DND-41 (cell line): ENCODE data around the gene KAT2B.
"Not testable (repeated sequence)": the region's sequence is repeated elsewhere in the genome, so short reads cannot be mapped to it uniquely, and the experiment has no call there.

ENCODE experiments used
- ATAC-seq: fragments of 200-7000 bp; cut with Tn5 transposase; 3 replicates; pipeline ENCODE4 v1.9.1; 2021; ENCODE audit warnings: low read depth; ENCODE audit not compliant: insufficient read depth
- DNase-seq: peaks from one replicate; pipeline ENCODE4 v3.0.0-alpha.2; 2020
- H2AFZ ChIP-seq: 2 replicates; pipeline ENCODE4 v1.6.0; 2012; ENCODE audit warnings: low read depth, low read length
- H3K27ac ChIP-seq: 2 replicates; pipeline ENCODE4 v1.5.1; 2012; ENCODE audit warnings: low read length, inconsistent platforms
- H3K27me3 ChIP-seq: fragments of 200-600 bp; sonication (generic); 2 replicates; pipeline ENCODE4 v1.6.0; 2012; ENCODE audit warnings: low read length, mild to moderate bottlenecking, inconsistent platforms; ENCODE audit not compliant: insufficient read depth, poor library complexity
- H3K36me3 ChIP-seq: 2 replicates; pipeline ENCODE4 v1.5.1; 2012; ENCODE audit warnings: low read length, inconsistent platforms; ENCODE audit not compliant: insufficient read depth
- H3K4me1 ChIP-seq: 2 replicates; pipeline ENCODE4 v1.5.1; 2012; ENCODE audit warnings: mild to moderate bottlenecking, low read length; ENCODE audit not compliant: insufficient read depth
- H3K4me2 ChIP-seq: 2 replicates; pipeline ENCODE4 v1.6.0; 2012; ENCODE audit warnings: mild to moderate bottlenecking, moderate library complexity, low read length, inconsistent platforms; ENCODE audit not compliant: insufficient read depth
- H3K4me3 ChIP-seq, 2 experiments: fragments of 200-600 bp in 1 of 2; shearing (Covaris generic) in 1 of 2; 2 replicates each; pipeline ENCODE4 v1.5.1; 2012 to 2016; ENCODE audit warnings: inconsistent platforms in 2 of 2, low read length in 2 of 2, mild to moderate bottlenecking in 2 of 2, low read depth in 1 of 2, moderate library complexity in 1 of 2
- H3K79me2 ChIP-seq: 2 replicates; pipeline ENCODE4 v1.6.0; 2012; ENCODE audit warnings: low read length, inconsistent platforms; ENCODE audit not compliant: insufficient read depth
- H3K9ac ChIP-seq: 2 replicates; pipeline ENCODE4 v1.6.0; 2012; ENCODE audit warnings: low read depth, mild to moderate bottlenecking, inconsistent platforms, low read length, moderate library complexity
- H3K9me3 ChIP-seq: 2 replicates; pipeline ENCODE4 v1.5.1; 2012; ENCODE audit warnings: low read length, moderate library complexity, mild to moderate bottlenecking, inconsistent platforms; ENCODE audit not compliant: insufficient read depth, severe bottlenecking
- H4K20me1 ChIP-seq: 2 replicates; pipeline ENCODE4 v1.6.0; 2012; ENCODE audit warnings: low read length; ENCODE audit not compliant: insufficient read depth
- CTCF ChIP-seq: IDR thresholded peaks from 2 replicates; pipeline ENCODE4 v1.5.1; 2012; ENCODE audit warnings: borderline replicate concordance, low read length, moderate library complexity, mild to moderate bottlenecking; ENCODE audit not compliant: poor library complexity, severe bottlenecking; ENCODE audit errors: extremely low read depth
- EZH2 ChIP-seq: IDR thresholded peaks from 3 replicates; pipeline ENCODE4 v1.6.1; 2012; ENCODE audit warnings: borderline replicate concordance, low read depth, mild to moderate bottlenecking, moderate library complexity, low read length, inconsistent platforms; ENCODE audit not compliant: severe bottlenecking

The KAT2B gene

DNA sequence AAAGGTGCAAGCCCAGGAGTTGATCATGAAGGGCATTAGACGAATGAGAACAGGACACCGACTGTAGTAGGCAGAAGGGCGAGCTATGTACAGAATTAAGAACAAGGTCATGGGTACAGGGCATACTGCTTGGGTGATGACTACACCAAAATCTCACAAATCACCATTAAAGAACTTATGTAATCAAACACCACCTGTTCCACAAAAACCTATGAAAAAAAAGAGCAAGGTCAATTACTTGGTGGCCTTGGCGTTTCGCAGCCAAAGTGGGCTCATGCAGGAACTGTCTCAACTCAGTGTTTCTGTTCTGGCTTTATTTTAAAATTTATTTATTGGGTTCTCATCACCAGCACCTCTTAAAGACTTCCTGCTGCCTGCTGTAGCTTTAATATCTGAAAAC lies 2.1 kb downstream of the KAT2B start:
- H3K27me3 ChIP-seq = peaks cover 11% of the 10 kb centered on the region
- H3K27ac ChIP-seq = no peak overlapping the region
- no peak overlapping the region for H2AFZ ChIP-seq
- no peak for ATAC-seq
- peaks cover 7% of the 10 kb centered on the region for H3K79me2 ChIP-seq
- DNase-seq = no peak
- H3K9ac ChIP-seq = no peak overlapping the region; the same call in 1 of the 2 replicates
- H3K4me3 ChIP-seq = no peak overlapping the region
- H3K4me2 ChIP-seq = peak overlapping the region; percentile 95; the same call in 1 of the 2 replicates
- H4K20me1 ChIP-seq = peaks cover 8% of the 10 kb centered on the region; the same call in 1 of the 2 replicates
- H3K9me3 ChIP-seq = no peaks in the 10 kb centered on the region
- peaks cover 49% of the 10 kb centered on the region for H3K4me1 ChIP-seq
- no peaks in the 10 kb centered on the region for H3K36me3 ChIP-seq
- TF ChIP-seq EZH2 (no peak), CTCF (no peak)

GRCh38 chr3:20043396-20043795 lies 3.1 kb downstream of the KAT2B start:
- Histone ChIP-seq H3K4me1 (peaks cover 48% of the 10 kb centered on the region), H3K9ac (peak overlapping the region; percentile 22; the same call in 1 of the 2 replicates), H3K27ac (no peak overlapping the region), H3K79me2 (peaks cover 7% of the 10 kb centered on the region), H3K27me3 (peaks cover 11% of the 10 kb centered on the region), H3K4me2 (peak overlapping the region; percentile 95), H2AFZ (no peak overlapping the region), H3K36me3 (no peaks in the 10 kb centered on the region), H4K20me1 (peaks cover 8% of the 10 kb centered on the region; the same call in 1 of the 2 replicates), H3K4me3 (peak overlapping the region in 1 of 2 experiments; percentile 35; a peak in 2 of 4 replicates), H3K9me3 (no peaks in the 10 kb centered on the region)
- DNase-seq (peak; percentile 72), ATAC-seq (peak; percentile 31)
- no peak for TF ChIP-seq CTCF
- no peak for TF ChIP-seq EZH2

DNA sequence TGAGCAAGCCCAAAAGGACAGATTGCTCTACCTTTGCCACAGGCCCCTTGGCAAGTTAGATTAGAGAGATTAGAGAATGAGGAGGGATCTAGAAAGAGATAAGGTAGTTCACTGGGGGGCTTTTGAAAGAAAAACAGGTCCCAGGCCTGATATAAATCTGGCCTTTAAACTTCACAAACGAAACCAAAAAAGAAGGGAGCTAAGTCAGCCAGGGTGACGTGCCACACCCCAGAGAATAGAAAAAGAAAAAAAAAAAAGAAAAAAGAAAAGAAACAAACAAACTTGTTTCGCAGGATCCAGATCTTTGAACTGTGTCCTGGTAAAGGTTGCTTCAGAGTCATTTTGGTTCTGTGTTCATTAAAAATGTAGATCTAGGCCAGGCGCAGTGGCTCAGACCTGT lies 3.6 kb downstream of the KAT2B start:
- peaks cover 44% of the 10 kb centered on the region for H3K4me1 ChIP-seq
- TF ChIP-seq EZH2 (no peak), CTCF (no peak)
- peaks cover 7% of the 10 kb centered on the region for H3K79me2 ChIP-seq
- ATAC-seq (no peak), DNase-seq (no peak)
- H3K27me3 ChIP-seq = peaks cover 7% of the 10 kb centered on the region
- H3K9me3 ChIP-seq = no peaks in the 10 kb centered on the region
- H3K9ac ChIP-seq = peak overlapping the region; percentile 22; the same call in 1 of the 2 replicates
- H3K36me3 ChIP-seq = no peaks in the 10 kb centered on the region
- no peak overlapping the region; a peak in 1 of 4 replicates for H3K4me3 ChIP-seq
- H4K20me1 ChIP-seq = peaks cover 8% of the 10 kb centered on the region; the same call in 1 of the 2 replicates
- H2AFZ ChIP-seq = no peak overlapping the region
- H3K4me2 ChIP-seq = peak overlapping the region; percentile 95; the same call in 1 of the 2 replicates
- H3K27ac ChIP-seq = no peak overlapping the region

GRCh38 chr3:20045141-20045540 lies 4.9 kb downstream of the KAT2B start:
- not testable (repeated sequence) for H3K79me2 ChIP-seq

More at GRCh38 chr3:20045141-20045540, 4.9 kb downstream of the KAT2B start:
- not testable (repeated sequence) for H3K9me3 ChIP-seq, H2AFZ ChIP-seq, DNase-seq, H3K4me2 ChIP-seq, H3K27ac ChIP-seq, H4K20me1 ChIP-seq, H3K27me3 ChIP-seq, H3K9ac ChIP-seq, H3K4me3 ChIP-seq, H3K36me3 ChIP-seq, ATAC-seq
- H3K4me1 ChIP-seq = peaks cover 37% of the 10 kb centered on the region
